Measurements from ENCODE around the gene GRIK3. TPM values are rescaled to one million over a fixed set of nuclear protein-coding genes. Genes with fewer than 3 reads are reported as not detected.

Gene GRIK3
- total and polyA plus RNA-seq, 11 donors, result 0.06 to 1.6 (median 0.29) TPM

- no peaks in the 10 kb centered on the region for H3K27me3 ChIP-seq
- H3K4me3 ChIP-seq, result no peak overlapping the region
- H3K36me3 ChIP-seq, result no peaks in the 10 kb centered on the region
- DNase-seq (no peak), ATAC-seq (no peak)
- no peak overlapping the region for H3K27ac ChIP-seq
- 50 to 67% (median 52%) methylated on average over 3 of the region's 3 CpGs for WGBS, 4 donors
- H3K9me3 ChIP-seq, result no peaks in the 10 kb centered on the region
- intact Hi-C loops (cut with DNase I), result loop anchor here in 1 of 10 donors (10.0 kb wide), 1 partner anchor 1746 kb away; no protein-coding TSS in a partner anchor
- TF ChIP-seq POLR2A (IDR thresholded peaks at IDR 0.05), result no peak
- no peak for TF ChIP-seq CTCF (IDR thresholded peaks at IDR 0.05)
- H3K4me1 ChIP-seq, result no peaks in the 10 kb centered on the region
These were observed 65.6 kb downstream of the GRIK3 start for GRCh38 chr1:36968730-36969129.

GRCh38 chr1:36966242-36966641 lies 68.1 kb downstream of the GRIK3 start:
- ATAC-seq (peak in 1 of 4 donors; percentile 39), DNase-seq (no peak)
- intact Hi-C loops (cut with DNase I), result loop anchor here in 1 of 10 donors (10.0 kb wide), 1 partner anchor 1749 kb away; no protein-coding TSS in a partner anchor
- H3K4me3 ChIP-seq, result no peak overlapping the region
- WGBS, 4 donors, result 40 to 45% (median 42%) methylated on average over 3 of the region's 3 CpGs
- H3K36me3 ChIP-seq, result no peaks in the 10 kb centered on the region
- H3K27me3 ChIP-seq, result peaks cover 0 to 11% (median 0%) of the 10 kb centered on the region in 9 donors
- no peaks in the 10 kb centered on the region for H3K4me1 ChIP-seq
- TF ChIP-seq POLR2A (IDR thresholded peaks at IDR 0.05) (no peak), CTCF (IDR thresholded peaks at IDR 0.05) (no peak)
- H3K27ac ChIP-seq, result no peak overlapping the region
- no peaks in the 10 kb centered on the region for H3K9me3 ChIP-seq

GRCh38 chr1:36965275-36966159 lies 68.8 kb downstream of the GRIK3 start:
- 76 to 83% (median 78%) methylated on average over 11 of the region's 11 CpGs for WGBS, 4 donors
- no peak for ATAC-seq
- no peak overlapping the region for H3K4me3 ChIP-seq
- H3K27me3 ChIP-seq, result peaks cover 0 to 12% (median 0%) of the 10 kb centered on the region in 9 donors
- no peak for DNase-seq
- H3K4me1 ChIP-seq, result no peaks in the 10 kb centered on the region
- H3K9me3 ChIP-seq, result no peaks in the 10 kb centered on the region
- intact Hi-C loops (cut with DNase I), result loop anchor here in 1 of 10 donors (10.0 kb wide), 1 partner anchor 1749 kb away; no protein-coding TSS in a partner anchor
- H3K36me3 ChIP-seq, result no peaks in the 10 kb centered on the region
- TF ChIP-seq CTCF (IDR thresholded peaks at IDR 0.05), result no peak
- no peak for TF ChIP-seq POLR2A (IDR thresholded peaks at IDR 0.05)
- no peak overlapping the region for H3K27ac ChIP-seq

GRCh38 chr1:36964830-36965229 lies 69.5 kb downstream of the GRIK3 start:
- intact Hi-C loops (cut with DNase I), result loop anchor here in 1 of 10 donors (10.0 kb wide), 1 partner anchor 1750 kb away; no protein-coding TSS in a partner anchor

More at GRCh38 chr1:36964830-36965229, 69.5 kb downstream of the GRIK3 start:
- Histone ChIP-seq H3K27me3 (peaks cover 0 to 12% (median 0%) of the 10 kb centered on the region in 9 donors), H3K4me3 (no peak overlapping the region), H3K36me3 (no peaks in the 10 kb centered on the region), H3K9me3 (no peaks in the 10 kb centered on the region), H3K27ac (no peak overlapping the region), H3K4me1 (no peaks in the 10 kb centered on the region)
- WGBS, 4 donors, result 79 to 84% (median 82%) methylated on average over 8 of the region's 8 CpGs
- ATAC-seq, result no peak
- TF ChIP-seq POLR2A (IDR thresholded peaks at IDR 0.05) (no peak), CTCF (IDR thresholded peaks at IDR 0.05) (no peak)
- no peak for DNase-seq
